ENCODE measurements around the gene IL1R1.

- TF ChIP-seq POLR2A (IDR thresholded peaks at IDR 0.05) (no peak), CTCF (IDR thresholded peaks at IDR 0.05) (no peak), POLR2AphosphoS5 (IDR thresholded peaks at IDR 0.05) (no peak)
Measured at GRCh38 chr2:102103284-102103683, 39.3 kb upstream of the IL1R1 start.

All from prostate gland (tissue), 2 donors.